Natural killer cell (primary cell): ENCODE data around the gene FXYD5. TPM values are rescaled to one million over a fixed set of nuclear protein-coding genes. Genes with fewer than 3 reads are reported as not detected.

Source experiments
- ATAC-seq, 3 donors: fragments of 150-1000 bp in 2 of 3; fragments of 200-7000 bp in 1 of 3; cut with Tn5 transposase; 1 replicate in 1 of 3; 2 replicates in 2 of 3; pipeline ENCODE4 v1.10.0; 2021; ENCODE audit warnings: mild to moderate bottlenecking in 2 of 3, moderate library complexity in 2 of 3
- DNase-seq, 2 donors: peaks; one replicate each; pipeline versions ENCODE4 v3.0.0 to v3.0.0-alpha.2; 2013 to 2021; ENCODE audit warnings: mixed read lengths in 1 of 2
- H3K27ac ChIP-seq: one replicate; pipeline ENCODE4 v1.5.1; 2013; ENCODE audit warnings: mild to moderate bottlenecking, low read length
- H3K27me3 ChIP-seq: one replicate; pipeline ENCODE4 v1.6.1; 2013; ENCODE audit warnings: low read length; ENCODE audit not compliant: control insufficient read depth, insufficient read depth
- H3K36me3 ChIP-seq: one replicate; pipeline ENCODE4 v1.6.1; 2013; ENCODE audit warnings: low read length; ENCODE audit not compliant: control insufficient read depth, insufficient read depth
- H3K4me1 ChIP-seq: one replicate; pipeline ENCODE4 v1.6.1; 2013; ENCODE audit warnings: low read length; ENCODE audit not compliant: control insufficient read depth, insufficient read depth
- H3K4me3 ChIP-seq: one replicate; pipeline ENCODE4 v1.5.1; 2013; ENCODE audit warnings: low read length
- H3K9me3 ChIP-seq: one replicate; pipeline ENCODE4 v1.6.1; 2013; ENCODE audit warnings: low read length; ENCODE audit not compliant: control insufficient read depth, insufficient read depth
- H3K27ac Mint-ChIP-seq, 2 donors: one replicate each; pipeline ENCODE4 v1.8.0; 2022; ENCODE audit warnings: mild to moderate bottlenecking in 2 of 2, mixed read lengths in 2 of 2, moderate library complexity in 1 of 2
- H3K27me3 Mint-ChIP-seq, 2 donors: one replicate each; pipeline ENCODE4 v1.8.0; 2022; ENCODE audit warnings: low read depth in 2 of 2, mixed read lengths in 2 of 2
- H3K36me3 Mint-ChIP-seq: one replicate; pipeline ENCODE4 v1.8.0; 2022; ENCODE audit warnings: mixed read lengths
- H3K4me1 Mint-ChIP-seq, 2 donors: one replicate each; pipeline ENCODE4 v1.8.0; 2022; ENCODE audit warnings: mixed read lengths in 2 of 2
- H3K4me3 Mint-ChIP-seq: one replicate; pipeline ENCODE4 v1.8.0; 2022; ENCODE audit warnings: mild to moderate bottlenecking, moderate library complexity, mixed read lengths
- H3K9me3 Mint-ChIP-seq, 2 donors: one replicate each; pipeline ENCODE4 v1.8.0; 2022; ENCODE audit warnings: mixed read lengths in 2 of 2
- WGBS: methylation state at CpG from one replicate; pipeline ENCODE4 v1.1.7; 2013; ENCODE audit warnings: missing lambda C conversion rate; ENCODE audit not compliant: insufficient coverage; 5-methylcytosine and 5-hydroxymethylcytosine counted together
- intact Hi-C: fragments of 100-400 bp; cut with micrococcal nuclease; formaldehyde crosslinking; loops from one replicate; pipeline ENCODE4 v1.14.2; 2022
- total RNA-seq, 4 donors: library from RNA; stranded (reverse); fragments of 120-200 nt in 1 of 4; gene quantifications; one replicate each; pipeline versions ENCODE4 v1.2.3 to v1.2.4, GENCODE V29; 2013 to 2022
- TF ChIP-seq, protein P1 (sequence below): fragments of 200-600 bp; IDR thresholded peaks from one replicate; pipeline ENCODE4 v1.8.0; 2022; ENCODE audit warnings: antibody characterized with exemption

Gene FXYD5
- total RNA-seq, 3 donors from 2014 or later (not counting 1 experiment from before 2014, with no cell fraction given), result 226 to 270 (median 231) TPM

DNA sequence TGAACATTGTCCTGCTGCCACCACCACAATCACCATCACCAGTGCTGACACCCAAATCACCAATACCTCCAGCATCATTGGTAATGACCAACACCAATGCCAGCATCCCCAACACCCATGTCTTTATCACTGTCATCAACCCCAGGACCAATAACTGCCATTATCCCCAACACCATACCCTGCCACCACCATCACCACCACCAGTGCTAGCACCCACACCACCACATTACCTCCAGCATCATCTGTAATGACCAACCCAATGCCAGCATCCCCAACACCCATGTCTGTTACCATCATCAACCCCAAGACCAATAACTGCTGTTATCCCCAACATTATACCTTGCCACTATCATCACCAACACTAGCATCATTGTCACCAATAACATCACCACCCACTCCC, 22.3 kb upstream of the FXYD5 start:
- no peaks in the 10 kb centered on the region for H3K36me3 Mint-ChIP-seq
- ATAC-seq (no peak), DNase-seq (no peak)
- peaks cover 0 to 3% of the 10 kb centered on the region in 2 donors for H3K4me1 Mint-ChIP-seq
- intact Hi-C loops, result no loop called here
- Histone ChIP-seq H3K4me1 (peaks cover 4% of the 10 kb centered on the region), H3K27me3 (no peaks in the 10 kb centered on the region), H3K36me3 (no peaks in the 10 kb centered on the region), H3K4me3 (no peak overlapping the region), H3K27ac (no peak overlapping the region), H3K9me3 (no peaks in the 10 kb centered on the region)
- H3K9me3 Mint-ChIP-seq, result peaks cover 0 to 4% of the 10 kb centered on the region in 2 donors
- no peak overlapping the region for H3K27ac Mint-ChIP-seq
- no peak overlapping the region for H3K4me3 Mint-ChIP-seq
- TF ChIP-seq, protein P1, sequence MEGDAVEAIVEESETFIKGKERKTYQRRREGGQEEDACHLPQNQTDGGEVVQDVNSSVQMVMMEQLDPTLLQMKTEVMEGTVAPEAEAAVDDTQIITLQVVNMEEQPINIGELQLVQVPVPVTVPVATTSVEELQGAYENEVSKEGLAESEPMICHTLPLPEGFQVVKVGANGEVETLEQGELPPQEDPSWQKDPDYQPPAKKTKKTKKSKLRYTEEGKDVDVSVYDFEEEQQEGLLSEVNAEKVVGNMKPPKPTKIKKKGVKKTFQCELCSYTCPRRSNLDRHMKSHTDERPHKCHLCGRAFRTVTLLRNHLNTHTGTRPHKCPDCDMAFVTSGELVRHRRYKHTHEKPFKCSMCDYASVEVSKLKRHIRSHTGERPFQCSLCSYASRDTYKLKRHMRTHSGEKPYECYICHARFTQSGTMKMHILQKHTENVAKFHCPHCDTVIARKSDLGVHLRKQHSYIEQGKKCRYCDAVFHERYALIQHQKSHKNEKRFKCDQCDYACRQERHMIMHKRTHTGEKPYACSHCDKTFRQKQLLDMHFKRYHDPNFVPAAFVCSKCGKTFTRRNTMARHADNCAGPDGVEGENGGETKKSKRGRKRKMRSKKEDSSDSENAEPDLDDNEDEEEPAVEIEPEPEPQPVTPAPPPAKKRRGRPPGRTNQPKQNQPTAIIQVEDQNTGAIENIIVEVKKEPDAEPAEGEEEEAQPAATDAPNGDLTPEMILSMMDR, result no peak
- peaks cover 0 to 6% of the 10 kb centered on the region in 2 donors for H3K27me3 Mint-ChIP-seq

DNA sequence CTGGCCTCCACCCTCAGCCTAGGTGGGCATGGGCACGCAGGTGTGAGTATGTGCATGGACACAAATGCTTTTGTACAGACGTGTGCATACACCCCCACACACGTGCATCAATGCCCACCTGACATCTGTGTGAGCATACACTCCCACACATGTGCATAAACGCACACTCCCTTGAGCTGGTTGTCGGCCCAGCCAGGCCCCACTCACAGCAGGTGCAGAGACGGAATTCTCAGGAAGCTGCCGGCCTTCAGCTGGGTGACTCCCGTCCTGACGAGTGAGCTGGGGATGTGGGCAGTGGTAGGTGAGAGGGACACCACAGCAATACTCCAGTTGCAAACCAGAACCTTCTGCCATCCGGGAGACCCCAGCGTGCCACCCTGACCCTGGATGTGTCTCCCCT, 20.7 kb upstream of the FXYD5 start:
- Histone ChIP-seq H3K36me3 (no peaks in the 10 kb centered on the region), H3K4me1 (peaks cover 4% of the 10 kb centered on the region), H3K9me3 (no peaks in the 10 kb centered on the region), H3K27ac (no peak overlapping the region), H3K4me3 (no peak overlapping the region), H3K27me3 (no peaks in the 10 kb centered on the region)
- Mint-ChIP-seq H3K36me3 (no peaks in the 10 kb centered on the region), H3K4me3 (no peak overlapping the region), H3K9me3 (peaks cover 0 to 4% of the 10 kb centered on the region in 2 donors), H3K4me1 (peaks cover 0 to 11% of the 10 kb centered on the region in 2 donors), H3K27me3 (peaks cover 0 to 12% of the 10 kb centered on the region in 2 donors), H3K27ac (no peak overlapping the region)
- 93% methylated on average over 11 of the region's 11 CpGs for WGBS
- intact Hi-C loops, result no loop called here
- TF ChIP-seq, protein P1, result no peak
- DNase-seq (no peak), ATAC-seq (no peak)

- Histone ChIP-seq H3K9me3 (no peaks in the 10 kb centered on the region), H3K27ac (no peak within 1 kb of the TSS), H3K4me1 (peaks cover 4% of the 10 kb centered on the region), H3K4me3 (no peak within 1 kb of the TSS), H3K27me3 (no peaks in the 10 kb centered on the region), H3K36me3 (no peaks in the 10 kb centered on the region)
- H3K27me3 Mint-ChIP-seq, result peaks cover 0 to 12% of the 10 kb centered on the region in 2 donors
- no peak within 1 kb of the TSS for H3K4me3 Mint-ChIP-seq
- no peak within 1 kb of the TSS for H3K27ac Mint-ChIP-seq
- no peaks in the 10 kb centered on the region for H3K36me3 Mint-ChIP-seq
- TF ChIP-seq, protein P1, result no peak
- peaks cover 0 to 4% of the 10 kb centered on the region in 2 donors for H3K9me3 Mint-ChIP-seq
- DNase-seq (no peak), ATAC-seq (no peak)
- peaks cover 0 to 11% of the 10 kb centered on the region in 2 donors for H3K4me1 Mint-ChIP-seq
- intact Hi-C loops, result loop anchor here (1.0 kb wide), 1 partner anchor 67 kb away; no protein-coding TSS in a partner anchor
- 96% methylated on average over 13 of the region's 15 CpGs for WGBS
Observed at GRCh38 chr19:35134601-35135242, 19.8 kb upstream of the FXYD5 start, which contains the start of gene LGI4. LGI4 (minus strand) TSS chr19:35135059; CDS start chr19:35134680, 379 bp downstream.
